Uterus (tissue), 2 donors: ENCODE data around the gene AAMP.

ENCODE experiments used
- POLR2A ChIP-seq, 2 donors: fragments of 450-650 bp; IDR thresholded peaks; one replicate each; pipeline ENCODE4 v1.6.1; 2016; ENCODE audit warnings: antibody characterized with exemption in 2 of 2, mild to moderate bottlenecking in 1 of 2, moderate library complexity in 1 of 2
- TF ChIP-seq, protein P1 (sequence below), 4 experiments: fragments of 200-600 bp in 2 of 4; fragments of 450-650 bp in 2 of 4; sonication (generic) in 2 of 4; IDR thresholded peaks; one replicate each; pipeline ENCODE4 v1.5.1; 2016 to 2019; ENCODE audit warnings: antibody characterized with exemption in 4 of 4, mild to moderate bottlenecking in 2 of 4, moderate library complexity in 1 of 4

DNA sequence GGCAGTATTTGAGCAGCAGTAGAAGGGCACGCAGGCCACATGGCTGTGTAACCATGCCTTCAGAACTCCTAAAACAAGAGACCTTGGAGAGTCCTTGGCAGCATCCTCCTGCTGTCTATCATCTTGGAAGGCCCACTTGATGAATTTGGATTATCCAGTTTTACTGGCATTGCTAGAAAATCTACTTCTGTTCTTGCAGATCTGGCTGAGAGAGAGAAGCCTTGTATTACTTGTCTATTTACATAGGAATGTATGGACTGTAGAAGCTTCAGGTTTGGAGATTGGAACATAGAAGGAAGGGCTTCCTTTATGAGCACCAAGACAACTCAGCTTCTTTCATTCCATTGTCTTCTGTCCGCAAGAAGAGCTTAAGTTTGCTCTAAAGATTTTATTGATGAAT is 25.3 kb downstream of the AAMP start:
- TF ChIP-seq, protein P1, sequence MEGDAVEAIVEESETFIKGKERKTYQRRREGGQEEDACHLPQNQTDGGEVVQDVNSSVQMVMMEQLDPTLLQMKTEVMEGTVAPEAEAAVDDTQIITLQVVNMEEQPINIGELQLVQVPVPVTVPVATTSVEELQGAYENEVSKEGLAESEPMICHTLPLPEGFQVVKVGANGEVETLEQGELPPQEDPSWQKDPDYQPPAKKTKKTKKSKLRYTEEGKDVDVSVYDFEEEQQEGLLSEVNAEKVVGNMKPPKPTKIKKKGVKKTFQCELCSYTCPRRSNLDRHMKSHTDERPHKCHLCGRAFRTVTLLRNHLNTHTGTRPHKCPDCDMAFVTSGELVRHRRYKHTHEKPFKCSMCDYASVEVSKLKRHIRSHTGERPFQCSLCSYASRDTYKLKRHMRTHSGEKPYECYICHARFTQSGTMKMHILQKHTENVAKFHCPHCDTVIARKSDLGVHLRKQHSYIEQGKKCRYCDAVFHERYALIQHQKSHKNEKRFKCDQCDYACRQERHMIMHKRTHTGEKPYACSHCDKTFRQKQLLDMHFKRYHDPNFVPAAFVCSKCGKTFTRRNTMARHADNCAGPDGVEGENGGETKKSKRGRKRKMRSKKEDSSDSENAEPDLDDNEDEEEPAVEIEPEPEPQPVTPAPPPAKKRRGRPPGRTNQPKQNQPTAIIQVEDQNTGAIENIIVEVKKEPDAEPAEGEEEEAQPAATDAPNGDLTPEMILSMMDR (IDR thresholded peaks at IDR 0.05) = no peak
- TF ChIP-seq POLR2A (IDR thresholded peaks at IDR 0.05) = no peak
